NCI-H446 treated with DMSO at 0.1 percent for 48 hours (cell line): ENCODE measurements around the gene SCN8A.

Source experiments
- DNase-seq: peaks from one replicate; lab custom pipeline; 2025; lab: John Stamatoyannopoulos, UW

Gene SCN8A

DNA sequence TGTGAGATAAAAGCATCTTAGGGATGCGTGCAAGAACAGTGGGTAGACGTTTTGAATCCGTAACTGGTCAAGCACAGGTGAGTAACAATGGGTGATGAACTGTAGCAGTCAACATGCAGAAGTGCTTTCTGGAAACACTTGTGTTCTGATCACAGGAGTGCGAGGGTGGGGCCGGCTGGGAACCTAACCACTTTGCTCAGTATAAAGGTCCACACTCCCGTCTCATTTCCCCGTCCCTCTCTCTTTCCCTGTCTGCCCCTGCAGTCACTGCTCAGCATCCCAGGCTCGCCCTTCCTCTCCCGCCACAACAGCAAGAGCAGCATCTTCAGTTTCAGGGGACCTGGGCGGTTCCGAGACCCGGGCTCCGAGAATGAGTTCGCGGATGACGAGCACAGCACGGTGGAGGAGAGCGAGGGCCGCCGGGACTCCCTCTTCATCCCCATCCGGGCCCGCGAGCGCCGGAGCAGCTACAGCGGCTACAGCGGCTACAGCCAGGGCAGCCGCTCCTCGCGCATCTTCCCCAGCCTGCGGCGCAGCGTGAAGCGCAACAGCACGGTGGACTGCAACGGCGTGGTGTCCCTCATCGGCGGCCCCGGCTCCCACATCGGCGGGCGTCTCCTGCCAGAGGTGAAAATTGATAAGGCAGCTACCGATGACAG, 130.4 kb downstream of the SCN8A start:
- no peak for DNase-seq

DNA sequence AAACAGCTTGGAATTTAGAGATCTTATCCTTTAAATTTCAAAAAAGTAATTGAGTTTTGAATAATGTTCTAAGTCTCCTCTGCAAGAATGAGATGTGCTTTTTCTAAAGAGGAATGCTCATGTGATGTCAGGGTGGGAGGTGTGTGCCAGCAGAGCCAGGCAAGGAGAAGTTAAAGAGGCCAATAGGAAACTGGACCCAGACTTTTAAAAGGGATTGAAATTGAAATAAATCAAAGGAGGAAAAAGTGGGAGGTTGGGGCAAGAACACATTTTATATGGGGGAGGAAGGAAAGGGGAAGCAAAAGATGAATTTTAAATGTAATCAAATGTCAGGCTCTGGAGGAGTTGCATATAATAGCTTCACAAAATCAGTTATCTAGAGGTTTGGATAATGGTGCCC, 131.4 kb downstream of the SCN8A start:
- DNase-seq = no peak

DNA sequence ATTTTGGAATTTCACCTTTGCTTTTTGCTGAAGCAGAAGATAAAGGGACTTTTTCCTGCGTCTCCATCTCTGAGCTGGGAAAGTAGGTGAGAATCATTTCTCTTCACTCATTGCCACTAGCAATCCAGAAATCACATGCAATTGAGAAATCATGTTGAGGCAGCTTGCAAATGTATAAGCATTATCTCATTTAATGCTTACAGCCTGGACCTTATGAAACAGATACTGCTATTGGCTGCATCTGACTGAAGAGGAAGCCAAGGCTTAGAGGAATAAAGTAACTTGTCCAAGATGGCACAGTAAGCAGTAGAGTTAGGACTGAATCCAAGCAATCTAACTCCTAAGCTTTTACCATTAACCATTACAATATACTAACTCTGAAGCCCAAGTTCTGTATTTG, 135.1 kb downstream of the SCN8A start:
- DNase-seq = no peak

DNA sequence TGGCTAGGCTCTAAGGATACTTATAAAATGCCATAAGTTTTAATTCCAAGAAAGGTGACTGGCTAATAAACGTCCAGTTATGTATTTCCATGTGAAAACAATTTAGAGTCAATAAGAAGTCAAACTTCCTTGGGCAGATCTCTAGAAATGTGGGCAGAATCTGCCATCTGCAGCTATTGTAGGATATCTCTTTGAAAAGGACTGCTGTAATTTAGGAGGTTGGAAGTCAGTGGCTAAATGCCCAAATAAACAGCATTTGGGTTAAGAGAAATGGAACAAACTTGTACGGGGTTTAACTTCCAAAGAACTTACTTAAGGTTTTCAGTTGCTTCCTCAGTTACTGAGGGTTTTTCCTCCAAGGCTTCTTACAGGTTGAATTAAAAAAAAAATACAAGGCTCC, 135.9 kb downstream of the SCN8A start:
- DNase-seq = no peak

DNA sequence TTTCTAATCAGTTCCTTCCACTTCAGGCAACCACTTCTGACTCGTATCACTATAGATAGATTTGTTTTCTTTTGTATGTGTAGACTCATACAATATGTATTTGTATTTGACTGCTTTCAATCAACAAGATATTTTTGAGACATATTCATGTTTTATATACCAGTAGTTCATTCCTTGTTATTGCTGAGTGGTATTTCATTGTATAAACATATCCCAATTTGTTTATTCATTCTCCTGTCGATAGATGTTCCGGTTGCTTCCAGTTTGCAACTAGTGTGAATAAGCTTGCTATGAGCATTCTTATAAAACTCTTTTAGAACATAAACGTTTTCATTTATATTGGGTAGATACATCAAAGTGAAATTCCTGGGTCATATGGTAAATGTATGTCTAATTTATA, 138.3 kb downstream of the SCN8A start:
- DNase-seq = no peak

DNA sequence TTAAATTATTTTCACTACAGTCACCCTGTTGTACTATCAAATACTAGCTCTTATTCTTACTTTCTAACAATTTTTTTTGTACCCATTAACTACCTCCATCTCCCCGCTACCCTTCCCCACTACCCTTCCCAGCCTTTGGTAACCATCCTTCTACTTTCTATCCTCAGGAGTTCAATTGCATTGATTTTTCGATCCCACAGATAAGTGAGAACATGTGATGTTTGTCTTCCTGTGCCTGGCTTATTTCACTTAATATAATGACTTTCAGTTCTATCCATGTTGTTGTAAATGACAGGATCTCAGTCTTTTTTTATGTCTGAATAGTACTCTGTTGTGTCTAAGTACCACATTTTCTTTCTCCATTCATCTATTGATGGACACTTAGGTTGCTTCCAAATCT, 139.7 kb downstream of the SCN8A start:
- no peak for DNase-seq

DNA sequence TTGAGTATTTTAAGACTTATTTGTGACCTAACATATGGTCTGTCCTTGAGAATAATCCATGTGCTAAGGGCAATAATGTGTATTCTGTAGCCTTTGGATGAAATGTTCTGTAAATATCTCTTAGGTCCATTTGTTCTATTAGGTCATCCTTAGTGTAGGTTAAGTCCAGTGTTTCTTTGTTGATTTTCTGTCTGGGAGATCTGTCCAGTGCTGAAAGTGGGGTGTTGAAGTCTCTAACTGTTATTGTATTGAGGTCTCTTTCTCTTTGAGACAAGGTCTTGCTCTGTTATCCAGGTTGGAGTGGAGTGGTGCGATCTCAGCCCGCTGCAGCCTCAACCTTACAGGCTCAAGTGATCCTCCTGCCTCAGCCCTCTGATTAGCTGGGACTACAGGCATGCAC, 149.5 kb downstream of the SCN8A start:
- no peak for DNase-seq

DNA sequence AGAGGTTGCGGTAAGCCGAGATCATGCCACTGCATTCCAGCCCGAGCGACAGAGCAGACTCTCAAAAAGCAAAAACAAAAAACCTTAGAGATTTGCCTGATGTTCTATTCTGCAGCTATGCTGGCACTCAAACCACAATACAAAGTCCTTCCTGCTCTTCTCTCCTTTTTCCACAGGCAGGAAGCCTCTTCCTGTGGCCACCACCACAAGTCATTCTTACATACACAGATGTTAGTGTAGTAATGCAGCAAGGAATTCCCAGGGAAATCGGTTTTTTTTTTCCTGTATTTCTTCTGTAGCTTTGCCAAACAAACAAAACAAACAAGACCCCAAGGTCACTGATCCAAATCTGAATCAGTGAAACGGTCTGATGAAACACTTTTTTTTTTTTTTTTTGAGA, 153.2 kb downstream of the SCN8A start:
- DNase-seq = no peak

DNA sequence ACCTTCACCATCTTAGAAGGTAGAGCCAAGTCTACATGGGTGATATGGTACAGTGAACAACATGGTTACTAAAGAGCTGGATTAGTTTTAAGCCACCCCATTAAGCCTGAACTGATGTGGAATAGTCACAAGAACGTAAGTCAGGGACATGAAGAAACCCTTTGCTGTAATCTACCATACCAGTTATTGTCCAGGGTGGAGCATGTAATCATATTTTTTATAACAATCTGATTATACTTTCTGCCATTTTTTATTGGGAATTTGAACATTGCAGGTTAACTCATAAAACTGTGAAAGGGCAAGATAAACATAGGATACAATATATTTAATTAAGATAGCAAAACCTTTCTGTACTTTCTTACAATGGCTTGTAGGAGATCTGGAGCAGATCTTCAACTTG, 153.9 kb downstream of the SCN8A start:
- no peak for DNase-seq

DNA sequence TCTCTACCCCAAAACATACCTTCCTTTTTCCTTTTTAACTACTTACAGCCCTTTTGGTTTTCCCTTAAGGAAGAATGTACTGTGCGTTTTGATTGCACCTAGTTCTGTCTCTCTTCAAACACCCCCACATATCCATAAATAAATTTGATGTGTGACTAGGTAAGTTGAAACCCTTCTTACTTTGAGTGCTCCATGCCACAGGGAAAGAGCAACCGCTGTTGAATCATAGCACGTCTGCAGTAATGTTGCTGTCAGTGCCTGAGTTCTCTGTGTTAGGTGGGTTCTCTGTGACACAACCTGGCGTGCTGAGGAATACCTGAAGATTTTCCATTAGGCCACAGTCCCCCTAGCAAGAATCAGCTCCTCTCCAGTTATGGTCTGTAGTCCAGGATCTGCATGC, 155.4 kb downstream of the SCN8A start:
- DNase-seq = no peak

DNA sequence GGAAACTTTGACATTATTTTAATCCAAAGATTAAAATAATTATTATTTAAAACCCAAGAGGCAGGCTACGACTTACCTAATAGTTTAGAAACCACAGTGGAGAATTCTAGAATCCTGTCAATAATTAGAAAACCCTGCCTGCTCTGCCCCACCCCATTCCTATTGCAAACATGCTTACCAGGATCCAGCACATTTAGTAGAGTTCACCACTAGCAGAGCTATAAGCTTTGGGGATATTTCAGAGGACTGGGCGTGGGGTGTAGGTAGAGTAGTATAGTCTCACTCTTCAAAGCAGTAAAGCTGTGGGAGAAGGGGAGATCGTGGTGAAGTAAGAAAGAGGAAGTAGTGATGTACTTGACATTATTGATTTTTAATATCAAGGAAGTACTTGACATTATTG, 157.2 kb downstream of the SCN8A start:
- DNase-seq = no peak

DNA sequence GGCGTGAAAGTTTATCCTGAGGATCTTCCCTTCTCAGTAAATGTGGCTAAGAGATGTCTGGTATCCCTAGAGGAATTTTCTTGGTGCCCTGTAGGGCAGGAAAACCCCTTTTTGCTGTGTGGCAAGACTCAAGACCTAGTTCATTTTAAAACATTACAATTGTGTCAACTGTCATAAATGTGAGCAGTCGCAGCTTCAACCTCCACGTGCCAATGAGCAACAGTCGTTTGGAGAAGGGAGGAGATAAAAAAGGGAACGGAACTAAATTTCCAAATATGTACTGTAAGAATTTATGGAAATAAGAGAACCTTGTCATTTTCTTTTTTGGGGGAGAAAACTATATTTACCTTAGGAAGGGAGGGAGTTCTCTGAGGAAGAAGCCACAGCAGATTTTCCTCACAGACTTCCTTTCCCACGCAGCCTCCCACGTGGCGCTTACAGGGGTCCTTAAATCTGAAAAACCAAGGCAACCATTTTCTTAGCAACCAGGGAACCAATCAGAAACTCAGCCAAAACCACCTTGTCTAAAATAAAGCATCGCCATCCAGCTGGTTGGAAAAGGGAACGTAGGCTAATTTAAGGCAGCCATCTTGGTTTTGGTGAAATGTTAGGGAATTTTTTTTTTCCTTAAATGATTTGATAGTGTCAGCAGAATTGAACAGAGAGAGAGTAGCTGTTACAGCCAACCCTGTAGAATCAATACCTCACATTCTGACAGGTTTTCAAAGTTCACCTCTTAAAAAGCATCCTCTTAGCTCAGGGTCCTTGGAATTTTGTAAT, 158.4 kb downstream of the SCN8A start:
- no peak for DNase-seq

DNA sequence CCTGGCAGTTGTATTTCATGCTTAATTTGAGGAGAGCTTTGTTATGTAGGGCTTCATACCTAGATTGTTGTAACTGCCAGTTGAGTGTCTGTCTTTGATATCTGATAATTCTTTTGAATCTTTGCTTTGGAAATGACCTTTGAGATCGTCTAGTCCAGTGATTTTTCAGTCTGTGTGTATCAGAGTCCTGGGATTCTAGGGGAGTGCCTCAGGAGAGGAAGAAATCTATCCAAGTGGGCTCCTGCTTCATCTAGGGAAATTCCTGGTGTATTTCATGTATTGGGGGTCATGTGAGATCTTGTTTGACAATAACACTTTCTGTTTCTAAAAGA, 158.9 kb downstream of the SCN8A start:
- DNase-seq = no peak

DNA sequence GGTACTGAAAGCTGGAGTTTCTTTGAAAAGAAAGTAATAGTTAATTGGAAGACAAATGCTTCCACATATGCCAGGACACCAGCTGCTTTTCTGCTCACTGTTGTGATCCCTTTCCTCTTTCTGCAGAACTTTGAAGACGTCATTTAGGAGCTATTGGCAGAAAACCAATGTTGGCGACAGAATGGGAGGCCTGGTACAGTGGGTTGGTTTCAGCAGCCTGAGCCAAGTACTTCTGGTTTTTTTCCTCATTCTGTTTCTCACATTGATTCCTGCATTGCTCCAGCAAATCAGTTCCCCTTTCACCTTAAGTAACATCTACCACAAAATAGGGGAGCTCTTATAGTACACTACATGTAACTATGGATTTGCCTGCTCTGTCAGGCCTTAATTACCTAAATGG, 160.6 kb downstream of the SCN8A start:
- DNase-seq = peak; percentile 72

DNA sequence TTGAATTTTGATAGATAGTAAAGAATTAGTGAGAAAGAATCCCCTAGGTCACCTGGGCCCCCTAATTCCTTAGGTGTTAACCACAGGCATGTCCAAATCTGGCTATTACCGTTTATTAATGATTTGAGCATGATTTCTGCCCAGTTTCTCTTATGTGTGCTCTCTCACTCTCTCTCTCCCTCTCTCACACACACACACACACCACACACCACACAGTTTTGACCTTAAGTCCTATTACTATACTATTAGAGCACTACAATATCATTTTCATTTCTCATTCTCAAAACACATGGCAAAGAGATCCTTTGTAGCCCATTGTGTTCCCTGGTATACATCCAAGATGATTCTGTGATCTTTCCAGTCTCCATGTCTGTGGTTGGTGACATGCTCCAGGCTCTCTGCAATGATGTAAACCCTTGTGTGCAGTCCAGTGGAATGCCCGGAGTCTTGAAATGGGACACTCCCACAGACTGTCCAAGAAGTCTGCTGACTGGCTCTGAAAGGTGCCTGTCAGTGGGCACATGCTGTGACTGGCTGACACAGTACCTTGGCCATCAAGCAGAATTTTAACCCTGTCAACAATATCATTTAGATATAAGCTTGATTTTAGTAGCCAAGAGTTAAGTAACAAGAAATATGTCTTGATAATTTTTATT, 161.3 kb downstream of the SCN8A start:
- DNase-seq = no peak

DNA sequence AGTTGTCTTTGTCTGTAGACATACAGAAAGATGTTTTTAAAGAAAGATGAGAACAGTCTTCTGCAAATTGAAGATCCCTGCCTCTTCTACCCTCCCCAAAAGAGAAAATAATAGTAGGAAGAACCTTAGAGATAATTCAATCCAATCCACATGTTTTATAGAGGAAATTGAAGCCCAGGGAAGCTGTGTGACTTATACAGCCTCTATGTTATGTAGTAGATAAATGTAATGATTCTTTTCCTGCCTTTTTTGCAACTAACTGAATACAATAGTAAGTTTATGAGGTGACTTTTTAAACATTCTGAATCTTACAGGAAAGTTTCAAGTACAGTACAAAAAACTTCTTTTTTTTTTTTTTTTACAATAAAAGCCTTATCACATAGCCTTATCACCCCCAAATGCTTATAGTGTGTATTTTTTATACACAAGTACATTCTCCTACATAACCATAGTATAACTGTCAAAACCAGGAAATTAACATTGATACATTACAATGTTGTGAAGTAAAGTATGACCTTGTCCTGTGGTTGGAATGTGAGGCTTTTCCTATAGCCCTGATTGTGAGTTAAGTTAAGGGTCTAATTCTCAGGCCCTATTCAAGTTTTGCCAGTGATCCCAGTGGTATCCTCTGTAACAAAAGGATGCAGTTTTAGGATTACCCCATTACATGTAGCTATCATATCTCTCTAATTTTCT, 163.1 kb downstream of the SCN8A start:
- no peak for DNase-seq

DNA sequence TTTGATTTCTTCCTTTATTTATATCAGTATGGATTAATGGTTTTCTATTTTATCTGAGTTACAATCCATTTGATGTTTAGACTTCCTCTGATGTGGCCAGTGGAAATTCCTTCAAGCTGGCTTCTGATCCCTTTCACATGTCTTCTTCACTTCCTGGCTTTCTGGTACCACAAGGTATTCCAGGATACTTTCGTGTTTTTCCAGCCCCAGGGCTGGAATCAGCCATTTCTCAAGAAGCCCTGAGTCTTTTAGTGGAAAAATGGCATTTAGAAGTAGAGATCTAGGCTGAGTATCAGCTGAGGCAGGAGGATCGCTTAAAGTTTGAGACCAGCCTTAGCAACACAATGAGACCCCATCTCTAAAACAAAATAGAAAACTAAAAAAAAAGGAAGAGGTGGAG, 164.2 kb downstream of the SCN8A start:
- no peak for DNase-seq

DNA sequence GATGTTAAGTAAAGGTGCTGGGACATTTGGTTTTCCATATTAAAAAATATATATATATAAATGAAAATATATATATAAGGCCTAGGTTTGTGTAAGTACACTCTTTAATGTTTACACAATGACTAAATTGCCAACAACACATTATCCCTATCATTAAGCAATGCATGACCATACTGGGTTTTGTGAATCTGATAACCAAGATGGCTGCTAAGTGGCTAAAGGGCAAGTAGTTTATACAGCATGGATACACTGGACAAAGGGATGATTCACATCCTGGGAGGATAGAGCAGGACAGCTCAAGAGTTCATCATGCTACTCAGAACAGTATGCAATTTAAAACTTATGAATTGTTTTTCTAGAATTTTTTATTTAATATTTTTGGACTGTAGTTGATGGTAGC, 168.1 kb downstream of the SCN8A start:
- DNase-seq = no peak

DNA sequence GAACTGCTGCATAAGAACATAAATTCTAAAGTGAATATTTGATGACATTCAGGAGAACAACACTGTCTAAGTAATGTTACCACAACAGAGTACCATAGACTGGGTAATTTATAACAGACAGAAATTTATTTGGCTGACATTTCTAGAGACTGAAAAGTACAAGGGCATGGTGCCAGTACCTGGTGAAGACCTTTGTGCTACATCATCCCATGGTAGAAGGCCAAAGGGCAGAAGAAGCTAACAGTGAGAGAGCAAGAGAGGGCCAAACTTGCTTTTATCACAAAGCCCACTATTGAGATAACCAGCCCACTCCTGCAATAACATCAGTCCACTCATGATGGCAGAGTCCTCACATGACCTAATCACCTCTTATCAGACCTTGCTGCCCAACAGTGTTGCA, 168.7 kb downstream of the SCN8A start:
- DNase-seq = no peak

DNA sequence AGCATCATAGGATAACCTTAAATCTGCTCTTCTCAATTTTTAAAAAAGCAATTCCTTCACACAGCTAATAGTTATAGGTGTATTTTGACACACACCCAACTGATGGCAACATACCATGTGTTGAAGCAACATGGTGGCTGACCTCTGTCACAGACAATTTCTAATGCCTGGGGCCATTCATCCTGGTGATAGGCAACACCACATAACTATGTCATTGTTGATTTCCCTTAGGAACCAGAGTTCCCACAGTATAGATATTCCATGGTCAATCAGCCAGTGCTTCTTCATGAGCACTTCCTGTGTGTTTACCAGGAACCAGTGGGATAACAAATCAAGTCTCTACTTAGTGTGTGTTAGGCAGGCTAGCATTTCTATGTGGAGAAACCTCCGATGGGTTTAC, 169.2 kb downstream of the SCN8A start:
- DNase-seq = no peak

DNA sequence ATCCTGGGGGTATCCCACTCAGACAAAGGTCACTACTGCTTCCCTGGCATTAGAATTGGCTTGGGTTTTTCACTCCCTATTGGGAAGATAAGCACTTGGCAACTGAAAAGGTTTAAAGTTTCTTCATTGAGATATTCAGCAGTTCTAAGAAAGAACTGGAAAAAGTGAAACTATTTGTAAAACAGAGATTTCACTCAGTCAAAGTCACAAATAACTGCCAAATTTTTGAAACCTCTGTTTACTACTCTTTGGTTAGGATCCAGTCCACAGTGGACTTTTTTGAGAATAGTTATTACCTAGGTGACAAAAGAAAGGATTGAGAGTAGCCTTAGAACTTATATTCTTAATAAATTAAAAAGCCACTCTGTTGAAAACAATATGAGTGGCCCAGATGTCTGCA, 172.7 kb downstream of the SCN8A start:
- no peak for DNase-seq

DNA sequence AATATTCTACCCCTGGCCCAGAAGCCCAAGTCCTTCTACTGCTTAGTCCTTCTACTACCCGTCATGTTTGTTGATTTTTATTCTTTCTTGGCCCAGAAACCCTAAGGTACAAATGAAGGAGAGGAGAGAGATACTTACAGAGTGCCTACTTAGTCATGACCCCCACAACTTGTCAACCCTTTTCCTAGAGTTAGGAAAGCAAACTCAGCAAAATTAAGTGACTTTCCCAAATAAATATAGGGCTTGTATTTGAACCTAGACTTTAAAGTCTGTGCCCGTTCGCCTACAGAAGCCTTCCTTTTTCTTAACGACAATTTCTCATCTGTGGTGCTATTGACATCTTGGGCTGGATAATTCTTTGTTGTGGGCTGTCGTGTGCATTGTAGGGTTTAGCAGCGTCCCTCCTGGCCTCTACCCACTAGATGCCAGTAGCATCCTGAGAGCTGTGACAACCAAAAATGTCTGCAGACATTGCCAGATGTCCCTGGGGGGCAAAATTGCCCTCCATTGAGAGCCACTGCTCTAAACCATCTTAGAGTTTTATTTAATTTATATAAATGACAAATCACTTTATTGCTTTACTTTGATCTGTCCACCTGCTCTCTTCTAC, 175.1 kb downstream of the SCN8A start:
- DNase-seq = no peak

DNA sequence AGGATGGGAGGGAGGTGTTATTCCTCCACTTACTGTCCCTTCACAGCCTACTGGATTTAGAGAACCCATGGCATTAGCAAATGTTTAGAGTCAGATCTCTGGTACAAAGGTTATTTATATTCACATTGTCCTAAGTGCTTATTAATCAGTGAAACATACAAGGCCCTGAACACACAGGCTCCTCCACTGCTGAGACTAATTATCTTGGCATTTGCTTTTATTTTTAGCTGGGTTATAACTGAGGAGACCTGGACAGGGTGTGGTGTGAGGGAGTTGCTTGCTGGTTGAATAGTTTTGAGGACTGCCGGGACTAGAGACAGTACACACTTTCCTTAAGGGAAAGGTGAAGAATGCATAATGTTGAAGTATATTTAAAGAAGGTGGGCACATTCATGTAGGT, 180.0 kb downstream of the SCN8A start:
- DNase-seq = no peak
